KOPT-K1 (cell line): ENCODE results near the gene PLCH1.

Experiments used
- H3K27ac ChIP-seq: fragments of 200-600 bp; sonication (generic); 2 replicates; pipeline ENCODE4 v1.5.1; 2016; ENCODE audit warnings: antibody characterized with exemption, mild to moderate bottlenecking, low read depth, low read length; ENCODE audit not compliant: poor library complexity, severe bottlenecking
- H3K36me3 ChIP-seq: fragments of 200-600 bp; sonication (generic); 2 replicates; pipeline ENCODE4 v1.5.1; 2017; ENCODE audit warnings: antibody characterized with exemption, mild to moderate bottlenecking, low read length, moderate library complexity; ENCODE audit not compliant: insufficient read depth
- H3K9me3 ChIP-seq: fragments of 200-600 bp; sonication (generic); 2 replicates; pipeline ENCODE4 v1.5.1; 2017; ENCODE audit warnings: antibody characterized with exemption, low read length, mild to moderate bottlenecking; ENCODE audit not compliant: insufficient read depth, poor library complexity, severe bottlenecking

The PLCH1 gene

GRCh38 chr3:155602307-155602706, 142.6 kb downstream of the PLCH1 start:
- H3K27ac ChIP-seq = no peak overlapping the region
- no peaks in the 10 kb centered on the region for H3K36me3 ChIP-seq
- no peaks in the 10 kb centered on the region for H3K9me3 ChIP-seq

- no peak overlapping the region for H3K27ac ChIP-seq
Observed at GRCh38 chr3:155598671-155599070, 146.2 kb downstream of the PLCH1 start.

GRCh38 chr3:155596615-155597014, 148.3 kb downstream of the PLCH1 start:
- H3K27ac ChIP-seq = no peak overlapping the region
- H3K9me3 ChIP-seq = no peaks in the 10 kb centered on the region
- no peaks in the 10 kb centered on the region for H3K36me3 ChIP-seq

More at GRCh38 chr3:155598671-155599070, 146.2 kb downstream of the PLCH1 start:
- H3K9me3 ChIP-seq = no peaks in the 10 kb centered on the region
- H3K36me3 ChIP-seq = no peaks in the 10 kb centered on the region

GRCh38 chr3:155595371-155595770, 149.5 kb downstream of the PLCH1 start:
- Histone ChIP-seq H3K27ac (no peak overlapping the region), H3K9me3 (no peaks in the 10 kb centered on the region), H3K36me3 (no peaks in the 10 kb centered on the region)

- no peaks in the 10 kb centered on the region for H3K36me3 ChIP-seq
- H3K27ac ChIP-seq = no peak overlapping the region
- no peaks in the 10 kb centered on the region for H3K9me3 ChIP-seq
Observed at GRCh38 chr3:155594526-155595187, 150.2 kb downstream of the PLCH1 start.

GRCh38 chr3:155587581-155587980, 157.3 kb downstream of the PLCH1 start:
- no peak overlapping the region for H3K27ac ChIP-seq

GRCh38 chr3:155585384-155585783, 159.5 kb downstream of the PLCH1 start:
- H3K36me3 ChIP-seq = no peaks in the 10 kb centered on the region
- no peak overlapping the region for H3K27ac ChIP-seq
- H3K9me3 ChIP-seq = no peaks in the 10 kb centered on the region

More at GRCh38 chr3:155587581-155587980, 157.3 kb downstream of the PLCH1 start:
- Histone ChIP-seq H3K36me3 (no peaks in the 10 kb centered on the region), H3K9me3 (no peaks in the 10 kb centered on the region)

- no peak overlapping the region for H3K27ac ChIP-seq
- H3K36me3 ChIP-seq = no peaks in the 10 kb centered on the region
Observed at GRCh38 chr3:155581579-155581978, 163.3 kb downstream of the PLCH1 start.

GRCh38 chr3:155572085-155572484, 172.8 kb downstream of the PLCH1 start:
- Histone ChIP-seq H3K27ac (no peak overlapping the region), H3K9me3 (no peaks in the 10 kb centered on the region), H3K36me3 (no peaks in the 10 kb centered on the region)

More at GRCh38 chr3:155581579-155581978, 163.3 kb downstream of the PLCH1 start:
- no peaks in the 10 kb centered on the region for H3K9me3 ChIP-seq

- H3K36me3 ChIP-seq = no peaks in the 10 kb centered on the region
- H3K27ac ChIP-seq = no peak overlapping the region
- no peaks in the 10 kb centered on the region for H3K9me3 ChIP-seq
Observed at GRCh38 chr3:155568295-155568694, 176.6 kb downstream of the PLCH1 start.

GRCh38 chr3:155560594-155560993, 184.3 kb downstream of the PLCH1 start:
- H3K36me3 ChIP-seq = no peaks in the 10 kb centered on the region
- no peak overlapping the region for H3K27ac ChIP-seq
- no peaks in the 10 kb centered on the region for H3K9me3 ChIP-seq

GRCh38 chr3:155560135-155560534, 184.7 kb downstream of the PLCH1 start:
- no peaks in the 10 kb centered on the region for H3K36me3 ChIP-seq
- H3K9me3 ChIP-seq = no peaks in the 10 kb centered on the region

GRCh38 chr3:155556531-155556930, 188.3 kb downstream of the PLCH1 start:
- H3K9me3 ChIP-seq = no peaks in the 10 kb centered on the region
- H3K36me3 ChIP-seq = no peaks in the 10 kb centered on the region
- H3K27ac ChIP-seq = no peak overlapping the region

More at GRCh38 chr3:155560135-155560534, 184.7 kb downstream of the PLCH1 start:
- no peak overlapping the region for H3K27ac ChIP-seq

GRCh38 chr3:155555479-155556060, 189.3 kb downstream of the PLCH1 start:
- no peak overlapping the region for H3K27ac ChIP-seq
- no peaks in the 10 kb centered on the region for H3K36me3 ChIP-seq
- no peaks in the 10 kb centered on the region for H3K9me3 ChIP-seq

GRCh38 chr3:155554777-155555451, 190.0 kb downstream of the PLCH1 start:
- Histone ChIP-seq H3K36me3 (no peaks in the 10 kb centered on the region), H3K9me3 (no peaks in the 10 kb centered on the region), H3K27ac (no peak overlapping the region)
